ENCODE results near the gene CACNA1I.

DNA sequence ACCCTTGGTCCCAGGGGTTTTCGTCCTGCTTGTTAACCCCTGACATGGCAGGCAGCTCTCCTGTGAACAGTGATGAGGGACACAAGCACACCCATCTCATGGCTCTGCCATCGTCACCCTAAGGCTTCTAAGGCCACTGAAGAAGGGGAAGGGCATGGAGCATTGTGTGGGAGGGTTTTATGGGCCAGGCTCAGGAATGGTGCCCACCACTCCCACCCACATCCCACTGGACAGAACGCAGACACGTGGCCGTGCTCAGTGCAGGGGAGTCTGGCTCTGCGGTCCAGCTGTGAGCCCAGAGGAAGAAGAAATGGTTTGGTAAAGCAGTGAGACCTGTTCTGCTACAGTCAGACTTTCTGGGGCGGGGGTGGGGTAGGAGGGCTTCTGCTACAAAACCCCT lies 130.0 kb downstream of the CACNA1I start:
- TF ChIP-seq, protein P1, sequence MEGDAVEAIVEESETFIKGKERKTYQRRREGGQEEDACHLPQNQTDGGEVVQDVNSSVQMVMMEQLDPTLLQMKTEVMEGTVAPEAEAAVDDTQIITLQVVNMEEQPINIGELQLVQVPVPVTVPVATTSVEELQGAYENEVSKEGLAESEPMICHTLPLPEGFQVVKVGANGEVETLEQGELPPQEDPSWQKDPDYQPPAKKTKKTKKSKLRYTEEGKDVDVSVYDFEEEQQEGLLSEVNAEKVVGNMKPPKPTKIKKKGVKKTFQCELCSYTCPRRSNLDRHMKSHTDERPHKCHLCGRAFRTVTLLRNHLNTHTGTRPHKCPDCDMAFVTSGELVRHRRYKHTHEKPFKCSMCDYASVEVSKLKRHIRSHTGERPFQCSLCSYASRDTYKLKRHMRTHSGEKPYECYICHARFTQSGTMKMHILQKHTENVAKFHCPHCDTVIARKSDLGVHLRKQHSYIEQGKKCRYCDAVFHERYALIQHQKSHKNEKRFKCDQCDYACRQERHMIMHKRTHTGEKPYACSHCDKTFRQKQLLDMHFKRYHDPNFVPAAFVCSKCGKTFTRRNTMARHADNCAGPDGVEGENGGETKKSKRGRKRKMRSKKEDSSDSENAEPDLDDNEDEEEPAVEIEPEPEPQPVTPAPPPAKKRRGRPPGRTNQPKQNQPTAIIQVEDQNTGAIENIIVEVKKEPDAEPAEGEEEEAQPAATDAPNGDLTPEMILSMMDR (conservative IDR thresholded peaks at IDR 0.05 in 1 of 2, IDR thresholded peaks at IDR 0.05 in 1 of 2; ENCODE audit: low read depth in 1 of 2, low read length in 2 of 2) = no peak
- no peak for TF ChIP-seq EZH2 (IDR thresholded peaks at IDR 0.05; ENCODE audit: low read length, missing control alignments)
